Naive B cell (primary cell): ENCODE data around the gene MAP3K6. TPM values are rescaled to one million over a fixed set of nuclear protein-coding genes. Genes with fewer than 3 reads are reported as not detected.

Source experiments
- ATAC-seq, 2 donors: fragments of 150-1000 bp; cut with Tn5 transposase; 2 replicates each; pipeline ENCODE4 v1.10.0; 2021; ENCODE audit warnings: low read depth in 2 of 2, mild to moderate bottlenecking in 2 of 2, moderate library complexity in 2 of 2
- DNase-seq: peaks from one replicate; pipeline ENCODE4 v3.0.0; 2022
- H3K27ac Mint-ChIP-seq, 6 donors: one replicate each; pipeline ENCODE4 v1.8.0; 2020 to 2022; ENCODE audit warnings: mild to moderate bottlenecking in 6 of 6, mixed read lengths in 6 of 6, moderate library complexity in 5 of 6, inconsistent platforms in 2 of 6
- H3K27me3 Mint-ChIP-seq, 3 donors: one replicate each; pipeline ENCODE4 v1.8.0; 2021 to 2022; ENCODE audit warnings: mixed read lengths in 3 of 3, mild to moderate bottlenecking in 1 of 3
- H3K36me3 Mint-ChIP-seq, 2 donors: one replicate each; pipeline ENCODE4 v1.8.0; 2020 to 2022; ENCODE audit warnings: mixed read lengths in 2 of 2, inconsistent platforms in 1 of 2, mild to moderate bottlenecking in 1 of 2
- H3K4me1 Mint-ChIP-seq, 3 donors: one replicate each; pipeline ENCODE4 v1.8.0; 2020 to 2022; ENCODE audit warnings: mixed read lengths in 3 of 3, inconsistent platforms in 1 of 3, mild to moderate bottlenecking in 1 of 3, moderate library complexity in 1 of 3
- H3K4me3 Mint-ChIP-seq, 8 donors: one replicate each; pipeline ENCODE4 v1.8.0; 2020 to 2022; ENCODE audit warnings: mild to moderate bottlenecking in 8 of 8, mixed read lengths in 8 of 8, moderate library complexity in 8 of 8, inconsistent platforms in 2 of 8
- H3K9me3 Mint-ChIP-seq, 7 donors: one replicate each; pipeline ENCODE4 v1.8.0; 2020 to 2022; ENCODE audit warnings: mixed read lengths in 7 of 7, mild to moderate bottlenecking in 5 of 7, inconsistent platforms in 2 of 7, moderate library complexity in 1 of 7
- polyA plus RNA-seq, 6 donors: library from polyadenylated mRNA; unstranded; fragments of 300-500 nt; fragmentation: Illumina TruSeq; gene quantifications; one replicate each; pipeline ENCODE4 v1.2.3, GENCODE V29; 2021; ENCODE audit warnings: low read depth in 6 of 6

The MAP3K6 gene
- polyA plus RNA-seq, 6 donors from 2014 or later: 0.80 to 2.7 (median 2.0) TPM; not detected in 1

GRCh38 chr1:27402349-27402754 lies 35.6 kb upstream of the MAP3K6 start:
- no peak for ATAC-seq
- H3K36me3 Mint-ChIP-seq: peaks cover 3 to 4% of the 10 kb centered on the region in 2 donors
- H3K27me3 Mint-ChIP-seq: no peaks in the 10 kb centered on the region
- peak overlapping the region; percentile 67 to 96 (median 94) for H3K27ac Mint-ChIP-seq
- no peak for DNase-seq
- no peaks in the 10 kb centered on the region for H3K9me3 Mint-ChIP-seq
- peaks cover 39 to 66% (median 58%) of the 10 kb centered on the region in 3 donors for H3K4me1 Mint-ChIP-seq
- peak overlapping the region in 7 of 8 donors; percentile 62 to 82 (median 76) for H3K4me3 Mint-ChIP-seq

- no peaks in the 10 kb centered on the region for H3K27me3 Mint-ChIP-seq
- DNase-seq: no peak
- H3K4me1 Mint-ChIP-seq: peaks cover 31 to 53% (median 44%) of the 10 kb centered on the region in 3 donors
- H3K4me3 Mint-ChIP-seq: no peak overlapping the region
- no peak overlapping the region for H3K27ac Mint-ChIP-seq
- H3K9me3 Mint-ChIP-seq: no peaks in the 10 kb centered on the region
- ATAC-seq: no peak
- no peaks in the 10 kb centered on the region for H3K36me3 Mint-ChIP-seq
Measured at GRCh38 chr1:27400963-27401341, 34.2 kb upstream of the MAP3K6 start.

- Mint-ChIP-seq H3K27ac (peak overlapping the region in 2 of 6 donors; percentile 56 to 69), H3K4me3 (peak overlapping the region in 1 of 8 donors; percentile 29), H3K27me3 (no peaks in the 10 kb centered on the region), H3K36me3 (no peaks in the 10 kb centered on the region), H3K4me1 (peaks cover 32 to 50% (median 44%) of the 10 kb centered on the region in 3 donors), H3K9me3 (no peaks in the 10 kb centered on the region)
- ATAC-seq (no peak), DNase-seq (no peak)
Measured at GRCh38 chr1:27400082-27400962, 33.6 kb upstream of the MAP3K6 start.

- Mint-ChIP-seq H3K9me3 (no peaks in the 10 kb centered on the region), H3K4me3 (no peak overlapping the region), H3K4me1 (peaks cover 41 to 53% (median 49%) of the 10 kb centered on the region in 3 donors), H3K36me3 (no peaks in the 10 kb centered on the region), H3K27ac (peak overlapping the region in 2 of 6 donors; percentile 66 to 77), H3K27me3 (no peaks in the 10 kb centered on the region)
- DNase-seq (no peak), ATAC-seq (no peak)
Measured at GRCh38 chr1:27399251-27400025, 32.7 kb upstream of the MAP3K6 start.

GRCh38 chr1:27398405-27399149 lies 31.8 kb upstream of the MAP3K6 start:
- no peaks in the 10 kb centered on the region for H3K27me3 Mint-ChIP-seq
- no peaks in the 10 kb centered on the region for H3K9me3 Mint-ChIP-seq
- peak overlapping the region in 3 of 6 donors; percentile 65 to 88 (median 66) for H3K27ac Mint-ChIP-seq
- H3K36me3 Mint-ChIP-seq: no peaks in the 10 kb centered on the region
- no peak for ATAC-seq
- peaks cover 34 to 44% (median 41%) of the 10 kb centered on the region in 3 donors for H3K4me1 Mint-ChIP-seq
- H3K4me3 Mint-ChIP-seq: no peak overlapping the region
- no peak for DNase-seq

GRCh38 chr1:27397749-27398148 lies 31.0 kb upstream of the MAP3K6 start:
- Mint-ChIP-seq H3K9me3 (no peaks in the 10 kb centered on the region), H3K27me3 (no peaks in the 10 kb centered on the region), H3K4me3 (no peak overlapping the region), H3K27ac (peak overlapping the region in 1 of 6 donors; percentile 56), H3K36me3 (no peaks in the 10 kb centered on the region), H3K4me1 (peaks cover 26 to 37% (median 36%) of the 10 kb centered on the region in 3 donors)
- DNase-seq (no peak), ATAC-seq (no peak)

- Mint-ChIP-seq H3K27ac (peak overlapping the region in 3 of 6 donors; percentile 28 to 90 (median 69)), H3K4me1 (peaks cover 27 to 34% (median 33%) of the 10 kb centered on the region in 3 donors), H3K27me3 (peaks cover 0 to 3% (median 0%) of the 10 kb centered on the region in 3 donors), H3K4me3 (no peak overlapping the region), H3K9me3 (no peaks in the 10 kb centered on the region), H3K36me3 (no peaks in the 10 kb centered on the region)
- no peak for DNase-seq
- ATAC-seq: no peak
Measured at GRCh38 chr1:27397110-27397509, 30.3 kb upstream of the MAP3K6 start.

GRCh38 chr1:27395441-27396195 lies 28.9 kb upstream of the MAP3K6 start:
- peak; percentile 85 for DNase-seq
- no peaks in the 10 kb centered on the region for H3K9me3 Mint-ChIP-seq
- peaks cover 0 to 5% (median 0%) of the 10 kb centered on the region in 3 donors for H3K27me3 Mint-ChIP-seq
- H3K36me3 Mint-ChIP-seq: no peaks in the 10 kb centered on the region
- peaks cover 23 to 32% (median 29%) of the 10 kb centered on the region in 3 donors for H3K4me1 Mint-ChIP-seq
- ATAC-seq: peak; percentile 41 to 54
- peak overlapping the region in 2 of 8 donors; percentile 25 to 62 for H3K4me3 Mint-ChIP-seq
- H3K27ac Mint-ChIP-seq: peak overlapping the region in 5 of 6 donors; percentile 44 to 91 (median 81)

GRCh38 chr1:27394925-27395324 lies 28.2 kb upstream of the MAP3K6 start:
- H3K27me3 Mint-ChIP-seq: peaks cover 0 to 5% (median 0%) of the 10 kb centered on the region in 3 donors

GRCh38 chr1:27394282-27394658 lies 27.5 kb upstream of the MAP3K6 start:
- ATAC-seq (no peak), DNase-seq (no peak)
- peaks cover 23 to 32% (median 25%) of the 10 kb centered on the region in 3 donors for H3K4me1 Mint-ChIP-seq
- peaks cover 0 to 5% (median 0%) of the 10 kb centered on the region in 3 donors for H3K27me3 Mint-ChIP-seq
- no peaks in the 10 kb centered on the region for H3K9me3 Mint-ChIP-seq
- peak overlapping the region in 3 of 6 donors; percentile 79 to 89 (median 86) for H3K27ac Mint-ChIP-seq
- no peaks in the 10 kb centered on the region for H3K36me3 Mint-ChIP-seq
- H3K4me3 Mint-ChIP-seq: peak overlapping the region in 4 of 8 donors; percentile 9 to 65 (median 46)

More at GRCh38 chr1:27394925-27395324, 28.2 kb upstream of the MAP3K6 start:
- H3K4me1 Mint-ChIP-seq: peaks cover 23 to 32% (median 29%) of the 10 kb centered on the region in 3 donors
- ATAC-seq: no peak
- H3K36me3 Mint-ChIP-seq: no peaks in the 10 kb centered on the region
- H3K9me3 Mint-ChIP-seq: no peaks in the 10 kb centered on the region
- DNase-seq: no peak
- peak overlapping the region in 4 of 8 donors; percentile 7 to 65 (median 42) for H3K4me3 Mint-ChIP-seq
- H3K27ac Mint-ChIP-seq: peak overlapping the region in 4 of 6 donors; percentile 53 to 89 (median 80)

GRCh38 chr1:27393641-27394281 lies 27.0 kb upstream of the MAP3K6 start:
- Mint-ChIP-seq H3K9me3 (no peaks in the 10 kb centered on the region), H3K36me3 (no peaks in the 10 kb centered on the region), H3K27ac (peak overlapping the region in 4 of 6 donors; percentile 38 to 73 (median 58)), H3K4me3 (peak overlapping the region in 5 of 8 donors; percentile 39 to 85 (median 71)), H3K4me1 (peaks cover 22 to 32% (median 23%) of the 10 kb centered on the region in 3 donors), H3K27me3 (peaks cover 0 to 7% (median 0%) of the 10 kb centered on the region in 3 donors)
- no peak for ATAC-seq
- no peak for DNase-seq
